CD4-positive, alpha-beta T cell treated with Interleukin-17A for 4 hours (primary cell): Measurements from ENCODE around the gene PDK4.
"Not testable (repeated sequence)": the region's sequence is repeated elsewhere in the genome, so short reads cannot be mapped to it uniquely, and the experiment has no call there.

Experiments
- DNase-seq: peaks from one replicate; pipeline ENCODE4 v3.0.0-alpha.2; 2020; ENCODE audit warnings: mixed read lengths

PDK4 gene

GRCh38 chr7:95604397-95604796 is 8.1 kb upstream of the PDK4 start:
- not testable (repeated sequence) for DNase-seq

- DNase-seq: no peak
Observed at GRCh38 chr7:95602421-95602820, 6.1 kb upstream of the PDK4 start.

- DNase-seq: no peak
Observed at GRCh38 chr7:95601316-95601715, 5.0 kb upstream of the PDK4 start.

- DNase-seq: no peak
Observed at GRCh38 chr7:95599069-95599468, 2.8 kb upstream of the PDK4 start.

GRCh38 chr7:95598511-95598910 is 2.2 kb upstream of the PDK4 start:
- DNase-seq: no peak

GRCh38 chr7:95595746-95596197 is 544 bp downstream of the PDK4 start:
- DNase-seq: no peak

GRCh38 chr7:95594185-95594584 is 2.1 kb downstream of the PDK4 start:
- DNase-seq: no peak

GRCh38 chr7:95593343-95593742 is 3.0 kb downstream of the PDK4 start:
- no peak for DNase-seq

GRCh38 chr7:95592570-95592969 is 3.7 kb downstream of the PDK4 start:
- DNase-seq: no peak

- no peak for DNase-seq
Observed at GRCh38 chr7:95590387-95591248, 5.7 kb downstream of the PDK4 start.

GRCh38 chr7:95589766-95590165 is 6.5 kb downstream of the PDK4 start:
- DNase-seq: no peak

- no peak for DNase-seq
Observed at GRCh38 chr7:95589031-95589430, 7.3 kb downstream of the PDK4 start.

- DNase-seq: no peak
Observed at GRCh38 chr7:95586951-95587301, 9.4 kb downstream of the PDK4 start.

- DNase-seq: no peak
Observed at GRCh38 chr7:95585426-95585789, 10.9 kb downstream of the PDK4 start.

- no peak for DNase-seq
Observed at GRCh38 chr7:95584769-95585425, 11.4 kb downstream of the PDK4 start.

GRCh38 chr7:95583834-95584621 is 12.3 kb downstream of the PDK4 start:
- no peak for DNase-seq

- DNase-seq: no peak
Observed at GRCh38 chr7:95582578-95583293, 13.6 kb downstream of the PDK4 start.

GRCh38 chr7:95581467-95581866 is 14.8 kb downstream of the PDK4 start:
- DNase-seq: no peak

GRCh38 chr7:95579318-95579717 is 17.0 kb downstream of the PDK4 start:
- no peak for DNase-seq

- no peak for DNase-seq
Observed at GRCh38 chr7:95578299-95578855, 17.9 kb downstream of the PDK4 start.

GRCh38 chr7:95577137-95577536 is 19.2 kb downstream of the PDK4 start:
- no peak for DNase-seq

GRCh38 chr7:95569720-95570119 is 26.6 kb downstream of the PDK4 start:
- DNase-seq: no peak

GRCh38 chr7:95560674-95561073 is 35.6 kb downstream of the PDK4 start:
- no peak for DNase-seq
